Posterior vena cava (tissue), 2 donors: ENCODE data around the gene TTC34. TPM values are rescaled to one million over a fixed set of nuclear protein-coding genes. Genes with fewer than 3 reads are reported as not detected.

ENCODE experiments used
- DNase-seq: peaks from one replicate; pipeline ENCODE4 v3.0.0-alpha.2; 2020; ENCODE audit warnings: low spot score
- intact Hi-C, 2 donors: fragments of 100-400 bp; cut with DNase I; formaldehyde crosslinking; loops; one replicate each; pipeline versions ENCODE4 v1.14.1 to v1.14.2; 2022 to 2023
- long read RNA-seq, 2 donors: library from polyadenylated mRNA; unstranded; transcript quantifications; one replicate each; pipeline ENCODE4 v2.0.0, GENCODE V29; 2020 to 2021
- total RNA-seq, 2 donors: library from RNA; stranded (reverse); fragmentation: NEBNext Ultra II Directional; extraction: Animal tissue kit (Norgen Biotek cat#: 25700); gene quantifications; one replicate each; pipeline ENCODE4 v1.2.1, GENCODE V29; 2021
- donor health status: DM: yes; HTN: yes; CAD: no.
- donor health status: DM: yes; HTN: yes; CAD: no.

Gene TTC34, protein sequence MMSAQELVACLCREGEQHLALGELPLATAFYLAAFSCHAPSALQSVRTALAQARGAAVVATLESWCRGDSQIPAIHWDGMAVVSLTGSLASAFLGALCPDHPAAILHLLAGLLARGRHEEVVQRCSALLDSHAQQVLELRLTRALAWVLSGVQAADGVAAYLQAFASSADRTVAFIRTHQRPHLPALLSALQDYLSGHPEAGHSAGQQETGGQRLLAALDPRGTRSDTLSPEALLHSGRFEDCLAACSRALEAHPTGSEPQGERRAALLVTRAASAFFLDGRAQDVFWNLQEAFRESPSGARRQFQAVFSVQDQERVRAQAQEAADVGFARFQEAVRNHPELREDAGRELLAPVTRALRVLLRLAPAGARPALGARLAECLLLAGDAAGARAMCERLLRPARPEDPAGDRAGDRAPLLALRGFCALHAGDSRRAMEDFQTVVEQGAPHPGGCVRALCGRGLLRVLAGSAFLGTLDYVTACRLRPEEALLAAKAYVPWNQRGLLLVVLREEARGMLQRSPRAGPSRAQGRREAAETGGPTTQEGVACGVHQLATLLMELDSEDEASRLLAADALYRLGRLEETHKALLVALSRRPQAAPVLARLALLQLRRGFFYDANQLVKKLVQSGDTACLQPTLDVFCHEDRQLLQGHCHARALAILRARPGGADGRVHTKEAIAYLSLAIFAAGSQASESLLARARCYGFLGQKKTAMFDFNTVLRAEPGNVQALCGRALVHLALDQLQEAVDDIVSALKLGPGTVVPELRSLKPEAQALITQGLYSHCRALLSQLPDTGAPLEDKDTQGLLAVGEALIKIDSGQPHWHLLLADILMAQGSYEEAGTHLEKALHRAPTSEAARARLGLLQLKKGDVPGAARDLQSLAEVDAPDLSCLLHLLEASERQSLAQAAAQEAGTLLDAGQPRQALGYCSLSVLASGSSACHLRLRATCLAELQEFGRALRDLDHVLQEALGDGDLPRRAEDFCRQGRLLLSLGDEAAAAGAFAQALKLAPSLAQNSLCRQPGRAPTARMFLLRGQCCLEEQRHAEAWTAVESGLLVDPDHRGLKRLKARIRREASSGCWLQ
- total RNA-seq: under 1 TPM; 0.24 to 0.46 TPM
- long read RNA-seq, donor 1: 0 reads
- long read RNA-seq, donor 2: 0 reads

DNA sequence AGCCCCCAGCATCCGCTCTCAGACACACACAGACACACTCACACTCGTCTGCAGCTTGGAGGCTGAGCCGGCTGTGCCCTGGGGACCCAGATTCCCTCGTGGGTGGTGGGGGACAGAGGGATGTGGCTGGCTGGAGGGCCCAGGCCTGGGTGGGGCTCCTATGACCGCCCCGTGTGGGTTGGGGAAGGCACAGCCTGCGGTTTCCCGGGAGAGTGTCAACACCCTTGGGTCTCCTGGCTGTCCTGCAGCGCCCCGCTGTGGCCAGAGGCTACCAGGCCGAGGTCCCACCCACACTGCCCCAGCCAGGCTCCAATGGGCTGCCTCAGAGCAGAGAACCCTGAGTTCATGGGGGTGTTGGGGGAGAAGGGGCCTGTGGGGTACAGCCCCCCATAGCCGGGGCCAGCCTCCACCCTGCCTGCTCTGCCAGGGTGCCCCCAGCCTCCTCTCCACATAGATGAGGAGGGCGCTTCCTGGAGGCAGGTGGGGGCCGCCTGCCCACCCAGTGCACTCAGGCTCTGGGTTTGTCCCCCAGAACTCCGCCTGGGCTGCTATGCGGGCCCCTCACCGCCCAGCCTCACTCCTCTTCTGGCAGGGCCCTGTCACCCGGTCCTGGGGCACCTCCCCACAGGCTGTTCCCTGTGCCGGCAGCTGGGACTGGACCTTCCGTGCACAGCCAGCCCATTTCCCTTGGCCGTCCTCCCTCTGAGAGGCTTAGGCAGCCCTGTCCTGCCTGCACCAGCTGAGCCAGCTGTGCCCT lies at the start of gene TTC34:
Gene TTC34 (minus strand): TSS at position 159 of the 757 bp plus-strand sequence. CDS start 866 bp downstream, outside the sequence.
- intact Hi-C loops: no loop called here
- DNase-seq: peak; percentile 81

DNA sequence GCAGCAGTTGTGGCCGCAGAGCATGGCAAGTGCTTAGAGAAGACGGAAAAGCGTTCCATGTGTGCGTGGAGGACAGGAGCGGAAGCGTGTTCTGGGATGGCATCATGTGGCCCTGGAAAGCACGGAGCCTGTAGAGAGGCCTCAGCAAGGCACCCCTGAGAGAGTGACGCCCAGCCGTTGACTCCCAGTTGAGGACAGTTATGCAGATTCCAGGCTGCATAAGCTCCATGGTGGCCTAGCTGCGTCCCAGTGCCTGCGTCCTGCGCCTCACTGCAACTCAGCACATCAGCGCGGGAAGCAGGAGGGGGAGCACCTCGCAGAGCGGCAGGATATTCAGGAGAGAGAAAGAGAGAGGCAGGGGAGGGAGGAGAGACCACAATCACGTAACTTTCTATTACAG lies 49.0 kb upstream of the TTC34 start:
- intact Hi-C loops: no loop called here
- no peak for DNase-seq

DNA sequence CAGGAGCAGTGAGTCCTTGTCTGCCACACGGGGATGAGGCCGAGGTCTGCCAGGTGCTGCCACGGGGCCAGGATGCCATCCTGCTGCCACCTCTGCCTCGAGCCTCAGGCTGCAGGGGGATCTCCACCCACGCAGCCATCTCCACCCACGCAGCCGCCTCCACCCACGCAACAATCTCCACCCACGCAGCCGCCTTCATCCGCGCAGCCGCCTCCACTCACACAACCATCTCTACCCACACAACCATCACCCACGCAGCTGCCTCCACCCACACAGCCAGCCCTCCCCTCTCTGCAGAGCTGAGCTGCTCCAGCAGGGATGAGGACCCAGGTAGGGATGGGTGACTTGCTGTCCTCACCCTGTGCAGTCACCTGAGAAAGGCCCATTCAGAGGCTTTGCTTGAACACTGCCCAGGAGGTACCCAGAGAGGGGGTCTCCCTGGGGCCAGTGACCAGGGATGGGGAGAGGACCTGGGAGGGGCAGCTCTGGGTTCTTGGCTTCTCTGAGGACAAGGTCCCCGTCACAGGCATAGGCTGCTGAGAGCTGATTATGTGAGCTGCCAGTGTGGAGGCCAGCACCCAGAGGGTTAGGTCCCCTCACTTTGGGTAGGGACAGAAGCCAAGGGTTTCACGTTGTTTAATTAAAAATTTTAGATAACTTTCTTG lies 46.6 kb upstream of the TTC34 start:
- no peak for DNase-seq
- intact Hi-C loops: no loop called here

DNA sequence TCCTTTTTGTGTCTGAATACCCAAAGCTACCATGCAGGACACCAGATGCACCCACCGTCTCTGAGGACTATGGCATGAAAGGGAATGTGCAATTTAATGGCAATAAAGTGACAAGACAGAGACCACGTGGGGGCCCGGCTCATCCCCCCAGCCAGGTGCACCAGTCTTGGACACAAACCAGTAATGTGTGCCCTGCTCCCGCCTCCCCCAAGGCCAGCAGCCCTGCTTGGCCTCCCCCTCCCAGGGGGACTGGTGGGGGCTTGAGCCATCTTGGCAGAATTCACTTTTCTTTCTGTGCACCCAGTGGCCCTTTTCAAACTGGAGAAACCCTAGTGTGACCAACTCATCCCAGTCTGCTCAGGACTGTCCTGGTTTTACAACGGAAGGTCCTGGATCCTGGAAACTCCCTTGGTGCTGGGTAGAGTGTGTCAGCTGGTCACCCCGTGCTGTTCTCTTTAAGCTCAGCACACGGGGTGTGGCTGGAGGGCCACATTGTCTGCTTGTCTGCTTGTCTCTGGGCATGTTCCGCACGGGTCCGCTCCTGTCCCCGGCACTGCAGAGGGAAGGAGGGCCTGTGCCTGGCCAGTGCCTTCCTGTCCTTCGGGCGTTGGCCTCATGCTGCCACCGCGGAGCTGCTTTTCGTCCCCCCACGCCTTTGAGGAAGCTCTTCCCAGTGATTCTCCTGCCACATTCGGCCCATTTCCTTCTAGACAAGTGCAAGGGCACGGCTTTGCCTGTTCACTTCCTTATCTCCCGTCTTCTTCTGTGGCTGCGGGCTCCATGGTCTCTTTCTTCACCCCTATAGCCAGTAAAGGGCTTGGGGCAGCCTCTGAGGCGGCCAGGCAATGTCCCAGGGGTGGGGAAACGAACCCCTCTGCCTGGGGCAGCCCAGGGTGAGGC lies 45.8 kb upstream of the TTC34 start:
- intact Hi-C loops: no loop called here
- DNase-seq: no peak

DNA sequence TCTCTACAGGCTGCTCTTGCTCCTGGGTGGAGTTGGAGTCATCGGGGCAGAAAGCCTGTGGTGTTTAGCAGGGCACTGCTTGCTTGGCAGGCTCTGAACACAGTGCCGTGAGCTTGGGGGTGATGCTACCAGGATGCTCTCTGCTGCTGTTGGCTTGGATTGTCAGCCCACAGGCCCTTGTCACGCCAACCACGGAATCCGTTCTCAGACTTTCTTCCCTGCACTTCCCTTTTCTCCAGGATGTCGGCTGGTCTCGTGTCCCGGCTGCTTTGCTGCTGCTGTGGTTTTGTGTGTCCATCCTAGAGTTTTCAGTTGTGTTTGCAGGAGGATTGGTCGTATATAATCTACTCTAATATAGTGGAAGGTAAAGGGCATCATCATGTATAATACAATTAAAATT lies 44.4 kb upstream of the TTC34 start:
- intact Hi-C loops: no loop called here
- no peak for DNase-seq

DNA sequence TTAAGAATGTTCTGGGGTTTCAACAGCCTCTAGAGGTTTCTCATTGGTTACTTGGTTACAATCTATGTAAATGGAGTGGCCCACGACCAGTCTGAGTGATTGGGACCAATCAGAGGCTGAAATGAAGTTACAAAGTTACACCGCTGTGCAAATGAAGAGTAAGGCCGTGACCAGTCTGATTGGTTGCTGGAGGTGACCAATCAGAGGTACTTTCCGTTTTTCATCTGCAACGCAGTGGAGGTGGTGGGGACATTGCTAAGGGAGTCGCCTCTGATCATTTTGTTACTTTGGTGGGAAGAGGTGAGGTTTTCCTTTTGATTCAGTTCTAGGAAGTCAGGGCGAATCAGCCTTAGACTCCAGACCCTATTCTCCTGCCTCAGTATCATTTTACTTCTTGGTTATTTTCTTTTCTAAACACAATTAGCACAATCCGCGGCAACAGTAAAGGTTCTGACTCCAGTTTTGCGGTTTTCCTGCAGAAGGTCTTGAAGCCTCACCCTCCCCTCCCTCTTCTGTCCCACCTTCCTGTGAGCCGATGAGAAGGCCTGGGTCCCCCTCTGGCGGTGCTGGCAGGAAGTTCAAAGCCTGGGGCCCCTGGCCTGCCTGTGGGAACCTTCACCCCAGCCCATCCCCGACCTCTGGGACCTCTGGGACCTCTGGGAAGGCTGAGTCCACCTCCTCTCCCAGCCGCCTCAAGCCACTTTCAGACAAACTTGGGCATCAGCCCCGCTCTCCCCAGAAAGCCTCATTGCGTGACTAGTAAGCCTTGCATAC lies 38.7 kb upstream of the TTC34 start:
- no peak for DNase-seq
- intact Hi-C loops: no loop called here

DNA sequence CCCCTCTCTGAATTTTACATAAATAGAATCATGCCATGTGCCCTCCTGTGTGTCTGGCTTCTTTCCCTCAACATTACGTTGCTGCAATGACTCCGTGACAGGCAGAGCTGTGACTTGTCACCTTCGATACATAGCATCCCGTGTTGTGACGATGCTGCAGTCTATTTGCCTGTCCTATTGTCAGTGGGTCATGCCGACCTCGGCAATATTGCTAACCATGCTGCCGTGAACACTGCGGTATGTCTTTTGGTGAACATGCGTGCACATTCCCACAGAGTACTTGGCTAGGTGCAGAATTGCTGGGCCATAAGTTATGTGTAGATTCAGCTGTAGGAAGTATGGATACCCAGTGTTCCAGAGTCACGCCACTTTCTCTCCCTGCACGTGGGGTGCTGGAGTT lies 36.3 kb upstream of the TTC34 start:
- DNase-seq: no peak

DNA sequence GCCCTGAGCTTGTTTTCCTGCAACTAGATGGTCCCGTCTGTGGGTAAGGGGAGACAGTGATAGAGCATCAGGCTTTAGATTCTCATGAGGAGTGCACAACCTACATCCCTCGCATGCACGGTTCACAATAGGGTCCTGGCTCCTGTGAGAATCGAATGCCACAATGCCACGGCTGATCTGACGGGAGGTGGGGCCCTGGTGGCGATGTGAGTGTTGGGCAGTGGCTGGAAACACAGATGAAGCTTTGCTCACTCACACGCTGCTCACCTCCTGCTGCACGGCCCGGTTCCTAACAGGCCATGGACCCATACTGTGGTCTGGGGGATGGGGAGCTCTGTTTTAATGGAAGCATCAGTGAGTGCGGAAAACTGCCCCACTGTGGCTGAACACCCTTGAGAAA lies 35.8 kb upstream of the TTC34 start:
- DNase-seq: no peak
- intact Hi-C loops: no loop called here

More for the DNA sequence above, 36.3 kb upstream of the TTC34 start:
- intact Hi-C loops: no loop called here

DNA sequence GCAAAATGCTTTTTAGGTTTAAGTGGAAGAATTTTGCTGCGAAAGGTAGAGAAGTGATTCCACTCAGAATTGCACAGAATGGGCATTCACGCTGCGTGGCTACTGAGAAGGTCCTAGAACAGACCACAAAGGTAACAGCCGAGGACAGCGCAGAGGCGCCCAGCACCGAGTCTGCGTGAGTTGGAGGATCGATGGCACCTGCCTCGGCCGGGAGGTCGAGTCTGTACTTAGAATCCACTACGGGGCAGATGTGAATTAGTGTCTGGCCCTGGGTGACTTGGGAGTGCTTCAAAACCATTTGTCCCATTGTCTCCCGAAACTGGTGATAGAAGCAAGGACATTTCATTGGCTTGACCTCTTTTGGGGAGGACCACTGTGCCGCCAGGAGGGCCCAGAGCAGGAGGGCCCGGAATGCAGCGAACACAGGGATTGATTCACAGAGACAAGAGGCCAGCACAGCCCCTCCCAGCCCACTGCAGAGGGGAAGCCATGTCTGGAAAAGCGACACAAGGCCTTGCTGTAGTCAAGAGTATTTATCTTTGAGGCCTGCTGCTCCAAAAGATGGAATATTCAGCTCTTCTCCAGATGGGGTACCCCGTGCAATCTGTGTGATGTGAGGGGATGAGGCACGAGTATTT lies 35.0 kb upstream of the TTC34 start:
- intact Hi-C loops: no loop called here
- no peak for DNase-seq

DNA sequence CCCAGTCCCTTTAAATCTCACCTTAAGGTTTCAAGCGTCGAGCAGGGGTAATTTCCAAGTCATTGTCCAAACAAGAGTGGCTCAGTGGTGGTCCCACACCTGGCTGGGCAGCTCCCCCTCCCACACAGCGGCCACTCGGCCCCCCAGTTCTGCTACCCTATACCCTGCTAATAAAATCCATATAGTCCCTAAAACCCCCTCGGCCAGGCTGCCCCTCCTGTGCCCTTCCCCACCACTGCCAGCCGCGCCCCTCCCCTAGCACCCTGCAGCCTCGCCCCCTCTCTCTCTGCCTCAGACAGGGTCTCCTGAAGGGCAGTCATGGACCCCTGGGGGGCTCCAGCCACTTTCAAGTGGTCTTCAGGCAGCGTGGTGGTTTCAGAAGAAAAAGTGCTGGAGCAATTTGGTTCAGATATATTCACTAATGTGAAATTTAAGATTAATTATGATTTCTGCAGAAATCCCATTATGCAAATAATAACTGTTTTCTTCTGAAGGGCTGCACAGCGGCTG lies 34.2 kb upstream of the TTC34 start:
- intact Hi-C loops: no loop called here
- no peak for DNase-seq

DNA sequence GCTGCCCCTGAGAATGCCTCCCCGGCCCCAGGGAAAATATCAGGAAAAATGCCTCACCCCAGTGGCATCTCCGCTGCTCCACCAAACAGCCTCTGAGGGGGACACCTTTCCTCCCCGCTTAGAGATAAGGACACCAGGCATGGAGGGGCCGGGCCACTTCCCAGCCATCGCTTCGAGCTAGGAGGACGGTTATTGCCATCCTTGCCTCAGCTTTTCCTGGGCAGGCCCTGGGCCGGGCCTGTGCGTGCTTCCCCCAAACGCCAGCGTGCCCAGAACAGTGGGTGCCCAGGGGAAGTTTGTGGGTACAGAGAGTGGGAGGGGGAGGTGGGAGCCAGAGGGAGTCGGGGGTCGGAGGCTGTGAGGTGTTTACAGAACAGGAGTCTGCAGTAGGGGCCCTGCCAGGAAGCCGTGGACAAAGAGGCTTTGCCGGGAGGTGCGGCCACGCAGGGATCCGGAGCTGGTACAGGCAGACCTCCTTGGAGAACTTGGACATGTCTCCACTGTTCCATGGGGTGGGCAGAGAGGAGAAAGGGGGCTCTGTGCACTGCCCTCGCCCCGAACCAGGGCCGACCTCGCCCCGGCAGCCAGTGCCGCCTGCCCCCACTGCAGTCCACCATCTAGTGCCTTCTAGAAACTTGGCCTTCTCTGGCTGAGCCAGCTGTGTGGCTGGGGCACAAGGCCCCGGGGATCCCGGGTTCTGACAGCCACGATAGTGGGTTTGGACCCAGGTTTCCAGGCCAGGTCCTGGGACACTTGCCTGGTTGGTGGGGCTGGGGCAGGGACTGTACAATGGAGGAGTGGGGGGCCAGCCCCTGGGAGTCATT lies 33.5 kb upstream of the TTC34 start:
- intact Hi-C loops: no loop called here
- no peak for DNase-seq

DNA sequence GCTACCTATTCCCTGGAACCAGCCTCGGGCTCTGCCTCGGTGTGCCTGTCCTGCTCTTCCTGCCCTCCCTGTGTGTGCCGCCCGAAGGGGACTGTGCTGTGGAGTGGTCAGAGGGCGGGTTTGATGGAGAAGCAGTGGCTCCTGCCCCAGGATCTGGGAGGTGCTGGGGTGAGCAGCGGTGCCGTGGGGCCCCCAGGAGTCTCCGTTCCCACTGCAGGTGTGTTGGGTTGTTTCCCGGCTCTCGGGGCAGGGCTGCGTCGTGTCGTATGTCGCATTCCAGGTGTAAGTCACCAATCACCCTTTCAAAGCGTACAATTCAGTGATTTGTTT lies 32.6 kb upstream of the TTC34 start:
- DNase-seq: no peak
- intact Hi-C loops: no loop called here

DNA sequence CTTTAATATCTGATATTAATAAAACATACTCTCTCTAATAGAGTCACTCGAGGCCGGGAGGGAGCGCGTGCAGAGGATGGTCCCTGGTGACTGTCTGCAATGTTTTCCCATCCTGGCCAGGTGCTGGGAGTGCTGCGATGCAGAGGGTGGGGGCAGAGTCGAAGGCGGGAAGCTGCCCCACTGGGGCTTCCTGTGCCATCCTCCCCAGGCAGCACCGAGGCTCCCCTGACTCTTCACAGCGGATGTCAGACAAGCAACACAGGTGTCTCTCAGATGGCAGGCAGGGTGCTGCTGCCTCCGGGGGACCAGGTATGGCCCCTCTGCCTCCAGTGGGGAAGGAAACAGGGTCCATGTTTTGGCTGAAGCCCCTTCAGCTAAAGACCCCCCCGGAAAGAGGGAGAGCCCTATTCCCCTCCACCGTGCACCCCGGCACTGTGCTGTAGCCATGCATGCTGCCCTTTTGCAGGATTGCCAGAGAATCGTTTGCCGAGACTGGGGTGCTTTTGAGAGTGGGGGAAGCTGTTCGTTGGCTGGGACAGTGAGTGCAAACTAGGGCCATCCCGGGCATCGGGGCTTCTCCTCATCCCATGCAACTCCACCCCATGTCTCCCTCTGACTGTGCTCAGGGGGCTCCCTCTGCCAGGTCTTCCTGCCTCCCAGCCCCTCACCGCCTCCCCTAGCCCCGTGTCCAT lies 32.1 kb upstream of the TTC34 start:
- no peak for DNase-seq
- intact Hi-C loops: no loop called here

DNA sequence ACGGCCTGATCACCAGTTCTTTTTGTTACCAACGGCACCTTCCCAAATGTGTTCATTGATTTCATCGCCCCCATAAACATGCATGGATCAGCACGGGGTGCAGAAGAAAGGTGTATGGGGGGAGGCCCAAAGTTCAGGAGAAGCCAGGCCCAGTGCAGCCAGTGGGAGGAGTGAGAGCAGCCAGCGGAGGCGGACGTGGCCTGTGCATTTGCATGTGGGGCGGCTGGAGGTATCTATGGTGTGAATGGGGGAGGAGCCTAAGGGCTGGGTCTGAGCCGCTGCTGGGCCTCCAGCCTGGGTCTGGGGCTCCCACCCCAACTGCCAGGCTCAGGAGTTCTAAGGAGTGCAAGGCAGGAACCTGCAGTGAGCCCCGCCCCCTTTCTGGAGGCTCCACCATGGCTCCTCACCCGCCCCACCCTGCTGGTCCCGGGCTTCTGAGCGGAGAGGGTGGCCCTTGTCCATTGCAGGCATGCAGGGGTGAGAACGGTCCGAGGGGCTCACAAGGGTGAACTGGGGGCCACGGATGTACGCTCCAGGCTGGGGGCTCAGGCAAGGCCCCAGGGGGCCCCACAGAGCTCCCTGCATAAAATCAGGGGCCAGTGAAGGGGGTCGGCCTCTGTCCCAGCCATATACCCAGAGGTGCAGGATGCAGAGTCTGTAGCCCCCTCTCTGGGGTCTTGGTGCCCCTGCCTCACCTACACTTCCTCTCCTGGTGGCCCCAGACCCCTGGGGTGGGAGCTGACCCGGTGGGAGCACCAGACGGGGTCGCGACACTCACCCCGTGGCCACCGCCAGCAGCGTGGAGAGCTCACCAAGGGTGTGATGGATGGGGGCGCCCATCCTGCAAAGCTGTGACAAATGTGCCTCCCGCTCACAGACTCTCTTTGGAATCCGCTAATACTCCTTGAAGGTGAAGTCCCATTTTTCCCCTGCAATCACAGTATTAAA lies 31.3 kb upstream of the TTC34 start:
- intact Hi-C loops: no loop called here
- no peak for DNase-seq
